Hepatocyte (in vitro differentiated cells): Measurements from ENCODE around the gene TTC39A.

Experiments used
- CTCF ChIP-seq: fragments of 200-600 bp; sonication (generic); IDR thresholded peaks from 2 replicates; pipeline ENCODE4 v1.5.1; 2016; ENCODE audit warnings: antibody characterized with exemption, mild to moderate bottlenecking; ENCODE audit not compliant: poor library complexity
- EZH2 ChIP-seq: fragments of 200-600 bp; sonication (generic); IDR thresholded peaks from 2 replicates; pipeline ENCODE4 v1.6.1; 2016; ENCODE audit warnings: antibody characterized with exemption, mild to moderate bottlenecking, borderline replicate concordance
- EZH2phosphoT487 ChIP-seq: fragments of 200-600 bp; sonication (generic); IDR thresholded peaks from one replicate; pipeline ENCODE4 v1.6.1; 2018; ENCODE audit warnings: antibody characterized with exemption, mild to moderate bottlenecking, low read depth, moderate library complexity; ENCODE audit not compliant: unreplicated experiment, severe bottlenecking

DNA sequence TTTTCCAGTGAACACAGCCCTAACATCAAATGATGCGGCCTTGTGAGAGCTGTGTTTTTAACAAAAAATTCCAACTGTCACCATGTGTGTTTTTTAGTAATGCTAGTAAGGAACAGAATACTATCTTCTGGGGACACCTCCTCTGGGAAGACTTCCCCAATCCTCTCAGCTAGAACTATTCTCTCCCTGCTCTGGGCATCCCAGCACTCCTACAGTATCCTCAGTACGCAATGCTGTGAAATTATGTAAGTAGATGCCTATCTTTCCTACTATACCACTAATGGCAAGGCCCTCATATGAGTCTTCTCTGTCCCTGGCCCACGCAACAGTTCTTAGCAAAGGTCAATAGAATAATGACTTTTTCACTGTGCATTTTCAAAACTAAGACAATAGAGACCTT is 19.5 kb upstream of the TTC39A start:
- TF ChIP-seq CTCF (no peak), EZH2phosphoT487 (no peak), EZH2 (no peak)
